Smooth muscle cell of bladder (primary cell): ENCODE results near the gene MAP4. TPM values are rescaled to one million over a fixed set of nuclear protein-coding genes. Genes with fewer than 3 reads are reported as not detected.

Experiments
- total RNA-seq: library from RNA; depleted of rRNA; stranded (reverse); fragments of >200 nt; gene quantifications from 2 replicates; pipeline ENCODE4 v1.2.3, GENCODE V29; 2014

Gene MAP4
- total RNA-seq = 56.8 and 65.8 TPM in 2 replicates

DNA sequence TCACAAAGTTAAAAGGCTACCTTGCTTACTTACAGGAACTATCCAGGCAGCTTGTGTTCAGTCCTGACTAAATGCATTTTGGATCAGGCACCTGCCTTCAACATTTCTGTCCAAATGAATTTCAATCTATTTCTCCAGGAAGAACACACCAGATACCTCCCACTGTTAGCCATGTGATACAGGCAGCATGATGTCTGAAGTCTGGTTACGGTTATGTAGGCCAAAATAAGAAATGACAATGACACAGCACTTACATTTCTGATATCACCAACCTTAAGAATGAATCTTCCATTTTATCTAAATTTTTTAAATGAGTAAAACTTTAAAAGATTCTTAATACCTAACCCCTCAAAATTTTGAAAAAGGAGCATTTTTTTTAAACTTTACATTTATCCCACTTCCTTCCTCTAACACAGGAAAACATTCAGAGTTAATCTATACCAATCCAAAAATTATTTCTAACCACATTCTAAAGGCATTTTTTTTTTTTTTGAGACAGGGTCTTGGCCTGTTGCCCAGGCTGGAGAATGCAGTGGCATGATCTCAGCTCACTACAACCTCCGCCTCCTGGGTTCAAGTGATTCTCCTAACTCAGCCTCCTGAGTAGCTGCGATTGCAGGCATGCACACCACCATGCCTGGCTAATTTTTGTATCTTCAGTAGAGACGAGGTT is at the start of gene MAP4:
TSS of gene MAP4 (minus strand) at position 116 of the 673 bp plus-strand sequence. CDS start 17,556 bp downstream, outside the sequence.

GRCh38 chr3:47802734-47803479 is 213.3 kb downstream of the MAP4 start, which contains the start of gene DHX30:
Gene DHX30, plus strand, starts transcription at chr3:47803138. Its CDS starts 7,546 bp downstream, at chr3:47810684.

Other genes starting within 250 kb of the MAP4 start
- 19.1 and 27.7 TPM in 2 replicates for gene SMARCC1, start 234.5 kb downstream of the MAP4 start, total RNA-seq
- gene DHX30, start 213.3 kb downstream of the MAP4 start, total RNA-seq = 41.2 and 54.5 TPM in 2 replicates
- gene CDC25A, start 172.0 kb upstream of the MAP4 start, total RNA-seq = 1.00 and 1.3 TPM in 2 replicates
- gene CAMP, start 207.1 kb upstream of the MAP4 start, total RNA-seq = not detected in 2 replicates
- gene ZNF589, start 224.7 kb upstream of the MAP4 start, total RNA-seq = 2.4 and 2.9 TPM in 2 replicates